Measurements from ENCODE around the gene WDR89.
"Not testable (repeated sequence)": the region's sequence is repeated elsewhere in the genome, so short reads cannot be mapped to it uniquely, and the experiment has no call there.

Gene WDR89

DNA sequence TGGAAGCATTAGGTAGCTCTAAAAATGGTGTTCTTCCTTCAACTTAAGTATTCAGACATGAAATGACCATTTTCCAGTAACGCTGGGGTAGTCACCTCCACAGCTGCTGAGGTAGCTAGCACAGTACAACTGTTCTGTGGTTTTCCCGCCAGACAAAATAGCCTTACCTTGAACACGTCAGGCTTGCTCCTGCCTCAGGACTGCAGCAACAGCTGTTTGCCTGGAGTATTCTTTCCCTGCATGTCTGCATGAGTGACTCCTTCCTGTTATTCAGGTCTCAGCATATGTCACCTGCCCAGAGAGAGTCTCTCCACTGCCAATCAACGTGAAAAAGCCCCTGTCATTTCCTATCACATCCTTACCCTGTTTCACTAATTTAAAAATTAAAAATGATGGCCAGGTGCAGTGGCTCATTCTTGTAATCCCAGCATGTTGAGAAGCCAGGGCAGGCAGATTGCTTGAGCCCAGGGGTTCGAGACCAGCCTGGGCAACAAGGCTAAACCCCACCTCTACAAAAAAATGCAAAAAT, 37.9 kb downstream of the WDR89 start:
- TF ChIP-seq EZH2phosphoT487 (IDR thresholded peaks at IDR 0.05; ENCODE audit: low read depth), result no peak
- no peak for TF ChIP-seq CTCF (IDR thresholded peaks at IDR 0.05; ENCODE audit: low read depth, low read length)
- H2AFZ ChIP-seq (ENCODE audit: low read depth, low read length), result no peak overlapping the region
- no peaks in the 10 kb centered on the region for H3K27me3 ChIP-seq (ENCODE audit: low read depth, low read length)
- H3K9me3 ChIP-seq (ENCODE audit: insufficient read depth, low read length), result no peaks in the 10 kb centered on the region
- no peak overlapping the region for H3K4me3 ChIP-seq (ENCODE audit: low read length)
- H3K9ac ChIP-seq (ENCODE audit: low read length), result no peak overlapping the region
- peaks cover 21% of the 10 kb centered on the region for H3K36me3 ChIP-seq (replicated peaks; ENCODE audit: low read depth, low read length)
- H3K79me2 ChIP-seq (ENCODE audit: low read length), result peaks cover 11% of the 10 kb centered on the region; the same call in 1 of the 2 replicates
- H3K27ac ChIP-seq (ENCODE audit: low read length), result no peak overlapping the region
- H4K20me1 ChIP-seq (ENCODE audit: insufficient read depth, low read length), result peaks cover 5% of the 10 kb centered on the region; the same call in 1 of the 2 replicates
- no peak overlapping the region for H3K4me2 ChIP-seq (ENCODE audit: low read length)
- H3K4me1 ChIP-seq (ENCODE audit: low read length), result no peaks in the 10 kb centered on the region

DNA sequence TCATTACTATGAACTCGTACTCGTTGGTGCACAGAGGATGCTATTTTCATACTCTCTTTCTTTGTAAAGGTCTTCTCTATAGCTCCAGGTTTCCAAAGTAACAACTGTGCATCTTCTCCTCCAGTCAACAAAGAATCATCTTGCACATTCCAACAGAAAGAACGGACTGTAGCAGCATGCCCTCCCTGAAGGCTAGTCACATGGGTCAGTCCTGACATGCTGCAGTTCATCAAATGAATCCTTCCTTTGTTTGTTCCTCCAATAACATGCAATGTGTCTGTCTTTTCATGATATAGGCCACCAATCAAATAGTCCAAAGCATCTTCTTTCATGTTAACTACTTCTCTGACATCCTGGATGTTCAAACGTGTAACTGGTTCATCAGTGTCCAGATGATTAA, 42.9 kb downstream of the WDR89 start:
- Histone ChIP-seq H3K9ac (ENCODE audit: low read length) (no peak overlapping the region), H3K27ac (ENCODE audit: low read length) (no peak overlapping the region), H2AFZ (ENCODE audit: low read depth, low read length) (no peak overlapping the region), H3K4me2 (ENCODE audit: low read length) (no peak overlapping the region), H3K79me2 (ENCODE audit: low read length) (no peaks in the 10 kb centered on the region), H3K4me1 (ENCODE audit: low read length) (peaks cover 5% of the 10 kb centered on the region; the same call in 1 of the 2 replicates), H3K27me3 (ENCODE audit: low read depth, low read length) (no peaks in the 10 kb centered on the region), H4K20me1 (ENCODE audit: insufficient read depth, low read length) (no peaks in the 10 kb centered on the region; the same call in 1 of the 2 replicates), H3K36me3 (replicated peaks; ENCODE audit: low read depth, low read length) (peaks cover 60% of the 10 kb centered on the region), H3K9me3 (ENCODE audit: insufficient read depth, low read length) (peaks cover 5% of the 10 kb centered on the region; the same call in 1 of the 2 replicates), H3K4me3 (ENCODE audit: low read length) (no peak overlapping the region)
- no peak for TF ChIP-seq EZH2phosphoT487 (IDR thresholded peaks at IDR 0.05; ENCODE audit: low read depth)
- no peak for TF ChIP-seq CTCF (IDR thresholded peaks at IDR 0.05; ENCODE audit: low read depth, low read length)

DNA sequence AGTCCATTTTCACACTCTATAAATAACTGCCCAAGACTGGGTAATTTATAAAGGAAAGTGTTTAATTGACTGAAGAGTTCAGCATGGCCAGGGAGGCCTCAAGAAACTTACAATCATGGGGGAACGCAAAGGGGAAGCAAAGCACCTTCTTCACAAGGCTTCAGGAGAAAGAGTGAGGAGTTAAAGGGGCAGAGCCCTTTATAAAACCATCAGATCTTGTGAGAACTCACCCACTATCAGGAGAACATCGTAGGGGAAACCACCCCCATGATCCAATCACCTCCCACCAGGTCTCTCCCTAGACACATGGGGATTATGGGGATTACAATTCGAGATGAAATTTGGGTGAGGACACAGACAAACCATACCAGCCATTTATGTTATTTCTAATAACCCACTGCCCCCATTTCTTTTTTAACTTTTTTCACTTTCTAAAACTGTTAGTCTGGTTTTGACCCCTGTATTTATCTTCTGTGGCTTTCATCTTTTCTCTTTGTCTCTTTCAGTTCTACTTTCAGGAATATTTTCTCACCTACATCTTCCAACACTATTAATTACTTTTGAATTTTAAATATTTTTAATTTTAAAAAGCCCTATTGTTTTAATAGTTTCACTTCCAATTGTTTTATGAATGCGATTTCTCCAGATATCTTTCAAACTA, 44.5 kb downstream of the WDR89 start:
- no peak overlapping the region for H3K4me3 ChIP-seq (ENCODE audit: low read length)
- H3K9me3 ChIP-seq (ENCODE audit: insufficient read depth, low read length), result peaks cover 6% of the 10 kb centered on the region; the same call in 1 of the 2 replicates
- H4K20me1 ChIP-seq (ENCODE audit: insufficient read depth, low read length), result no peaks in the 10 kb centered on the region; the same call in 1 of the 2 replicates
- no peaks in the 10 kb centered on the region for H3K79me2 ChIP-seq (ENCODE audit: low read length)
- H3K9ac ChIP-seq (ENCODE audit: low read length), result no peak overlapping the region
- TF ChIP-seq CTCF (IDR thresholded peaks at IDR 0.05; ENCODE audit: low read depth, low read length) (no peak), EZH2phosphoT487 (IDR thresholded peaks at IDR 0.05; ENCODE audit: low read depth) (no peak)
- H3K27me3 ChIP-seq (ENCODE audit: low read depth, low read length), result no peaks in the 10 kb centered on the region
- H3K27ac ChIP-seq (ENCODE audit: low read length), result no peak overlapping the region
- H3K4me2 ChIP-seq (ENCODE audit: low read length), result no peak overlapping the region
- H3K36me3 ChIP-seq (replicated peaks; ENCODE audit: low read depth, low read length), result peaks cover 58% of the 10 kb centered on the region
- H2AFZ ChIP-seq (ENCODE audit: low read depth, low read length), result no peak overlapping the region
- H3K4me1 ChIP-seq (ENCODE audit: low read length), result peaks cover 5% of the 10 kb centered on the region; the same call in 1 of the 2 replicates

DNA sequence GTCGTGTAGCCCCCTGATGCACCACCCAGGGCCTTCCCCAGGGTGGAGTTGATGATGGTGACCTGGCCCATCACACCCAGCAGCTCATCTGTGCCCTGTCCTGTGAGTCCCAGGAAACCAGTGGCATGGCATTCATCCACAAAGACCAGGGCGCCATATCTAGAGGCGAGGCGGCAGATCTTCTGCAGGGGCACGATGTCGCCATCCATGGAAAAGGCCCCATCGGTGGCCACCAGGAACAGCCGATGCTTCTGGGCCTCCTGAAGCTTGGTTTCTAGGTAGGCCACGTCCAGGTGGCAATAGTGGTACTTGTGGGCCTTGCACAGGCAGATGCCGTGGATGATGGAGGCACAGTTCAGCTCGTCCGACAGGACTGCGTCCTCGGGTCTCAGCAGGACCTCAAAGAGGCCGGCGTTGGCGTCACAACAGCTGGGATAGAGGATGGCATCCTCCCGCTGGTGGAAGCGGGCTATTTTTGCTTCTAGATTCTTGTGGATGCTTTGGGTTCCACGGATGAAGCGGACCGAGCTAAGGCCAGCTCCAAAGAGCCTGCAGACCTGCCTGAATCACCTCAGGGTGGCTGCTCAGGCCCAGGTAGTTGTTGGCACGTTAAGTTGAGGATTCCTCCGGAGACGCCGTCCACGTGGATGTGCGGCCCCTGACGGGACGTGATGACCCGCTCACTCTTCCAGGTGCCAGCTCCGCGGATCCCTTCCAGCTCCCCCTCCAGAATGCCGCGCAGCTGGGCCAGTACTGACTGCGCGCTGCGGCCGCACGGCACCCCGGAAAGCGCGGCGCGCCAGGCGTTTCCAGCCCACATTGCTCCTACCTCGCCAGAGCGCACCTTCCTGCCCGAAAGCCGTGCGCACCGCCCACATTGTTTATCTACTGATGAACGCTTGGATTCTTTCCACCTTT, 47.0 kb downstream of the WDR89 start:
- H2AFZ ChIP-seq (ENCODE audit: low read depth, low read length), result no peak overlapping the region
- H3K4me1 ChIP-seq (ENCODE audit: low read length), result peaks cover 5% of the 10 kb centered on the region; the same call in 1 of the 2 replicates
- H3K27me3 ChIP-seq (ENCODE audit: low read depth, low read length), result no peaks in the 10 kb centered on the region
- no peak overlapping the region for H3K4me2 ChIP-seq (ENCODE audit: low read length)
- H3K4me3 ChIP-seq (ENCODE audit: low read length), result no peak overlapping the region
- peaks cover 6% of the 10 kb centered on the region; the same call in 1 of the 2 replicates for H3K9me3 ChIP-seq (ENCODE audit: insufficient read depth, low read length)
- peaks cover 52% of the 10 kb centered on the region for H3K36me3 ChIP-seq (replicated peaks; ENCODE audit: low read depth, low read length)
- no peaks in the 10 kb centered on the region for H3K79me2 ChIP-seq (ENCODE audit: low read length)
- no peak for TF ChIP-seq EZH2phosphoT487 (IDR thresholded peaks at IDR 0.05; ENCODE audit: low read depth)
- no peak for TF ChIP-seq CTCF (IDR thresholded peaks at IDR 0.05; ENCODE audit: low read depth, low read length)
- H4K20me1 ChIP-seq (ENCODE audit: insufficient read depth, low read length), result no peaks in the 10 kb centered on the region
- no peak overlapping the region for H3K27ac ChIP-seq (ENCODE audit: low read length)
- no peak overlapping the region for H3K9ac ChIP-seq (ENCODE audit: low read length)

GRCh38 chr14:63583046-63583445, 58.6 kb downstream of the WDR89 start:
- not testable (repeated sequence) for H3K79me2 ChIP-seq (ENCODE audit: low read length); H3K4me2 ChIP-seq (ENCODE audit: low read length); H3K27me3 ChIP-seq (ENCODE audit: low read depth, low read length); H3K4me1 ChIP-seq (ENCODE audit: low read length); H2AFZ ChIP-seq (ENCODE audit: low read depth, low read length); H3K27ac ChIP-seq (ENCODE audit: low read length); H3K9ac ChIP-seq (ENCODE audit: low read length); H3K9me3 ChIP-seq (ENCODE audit: insufficient read depth, low read length); H4K20me1 ChIP-seq (ENCODE audit: insufficient read depth, low read length); H3K4me3 ChIP-seq (ENCODE audit: low read length); H3K36me3 ChIP-seq (replicated peaks; ENCODE audit: low read depth, low read length)

Measured in OCI-LY3 (cell line).